HG02588 (cell line): Measurements from ENCODE around the gene TP53.
"Not testable (repeated sequence)": the region's sequence is repeated elsewhere in the genome, so short reads cannot be mapped to it uniquely, and the experiment has no call there.

Source experiments
- ATAC-seq: cut with Tn5 transposase; IDR thresholded peaks from one replicate; pipeline ENCODE4 v1.9.1; 2021; ENCODE audit warnings: mild to moderate bottlenecking, moderate library complexity; ENCODE audit not compliant: unreplicated experiment

Gene TP53

DNA sequence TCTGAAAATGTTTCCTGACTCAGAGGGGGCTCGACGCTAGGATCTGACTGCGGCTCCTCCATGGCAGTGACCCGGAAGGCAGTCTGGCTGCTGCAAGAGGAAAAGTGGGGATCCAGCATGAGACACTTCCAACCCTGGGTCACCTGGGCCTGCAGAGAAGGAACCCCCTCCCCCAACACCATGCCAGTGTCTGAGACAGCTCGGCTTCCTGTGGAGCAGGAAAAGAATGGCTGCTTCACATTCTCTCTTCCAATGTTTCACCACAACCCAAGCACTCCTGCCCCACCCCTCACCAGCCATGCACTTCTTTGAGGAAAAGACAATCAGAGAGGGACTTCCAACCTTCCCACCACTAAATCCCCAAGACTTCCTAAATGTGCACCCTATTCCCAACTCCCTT is 10.8 kb downstream of the TP53 start:
- ATAC-seq: no peak

DNA sequence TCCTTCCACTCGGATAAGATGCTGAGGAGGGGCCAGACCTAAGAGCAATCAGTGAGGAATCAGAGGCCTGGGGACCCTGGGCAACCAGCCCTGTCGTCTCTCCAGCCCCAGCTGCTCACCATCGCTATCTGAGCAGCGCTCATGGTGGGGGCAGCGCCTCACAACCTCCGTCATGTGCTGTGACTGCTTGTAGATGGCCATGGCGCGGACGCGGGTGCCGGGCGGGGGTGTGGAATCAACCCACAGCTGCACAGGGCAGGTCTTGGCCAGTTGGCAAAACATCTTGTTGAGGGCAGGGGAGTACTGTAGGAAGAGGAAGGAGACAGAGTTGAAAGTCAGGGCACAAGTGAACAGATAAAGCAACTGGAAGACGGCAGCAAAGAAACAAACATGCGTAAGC is 12.4 kb downstream of the TP53 start:
- ATAC-seq: no peak

DNA sequence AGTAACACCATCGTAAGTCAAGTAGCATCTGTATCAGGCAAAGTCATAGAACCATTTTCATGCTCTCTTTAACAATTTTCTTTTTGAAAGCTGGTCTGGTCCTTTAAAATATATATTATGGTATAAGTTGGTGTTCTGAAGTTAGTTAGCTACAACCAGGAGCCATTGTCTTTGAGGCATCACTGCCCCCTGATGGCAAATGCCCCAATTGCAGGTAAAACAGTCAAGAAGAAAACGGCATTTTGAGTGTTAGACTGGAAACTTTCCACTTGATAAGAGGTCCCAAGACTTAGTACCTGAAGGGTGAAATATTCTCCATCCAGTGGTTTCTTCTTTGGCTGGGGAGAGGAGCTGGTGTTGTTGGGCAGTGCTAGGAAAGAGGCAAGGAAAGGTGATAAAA is 14.1 kb downstream of the TP53 start:
- ATAC-seq: no peak

DNA sequence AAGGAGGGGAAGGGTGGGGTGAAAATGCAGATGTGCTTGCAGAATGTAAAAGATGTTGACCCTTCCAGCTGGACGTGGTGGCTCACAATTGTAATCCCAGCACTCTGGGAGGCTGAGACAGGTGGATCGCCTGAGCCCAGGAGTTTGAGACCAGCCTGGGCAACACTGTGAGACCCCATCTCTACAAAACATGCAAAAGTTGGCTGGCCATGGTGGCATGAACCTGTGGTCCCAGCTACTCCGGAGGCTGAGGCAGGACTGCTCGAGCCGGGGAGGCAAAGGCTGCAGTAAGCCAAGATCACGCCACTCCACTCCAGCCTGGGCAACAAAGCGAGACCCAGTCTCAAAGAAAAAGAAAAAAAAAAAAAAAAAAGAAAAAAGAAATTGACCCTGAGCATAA is 18.8 kb downstream of the TP53 start:
- no peak for ATAC-seq

DNA sequence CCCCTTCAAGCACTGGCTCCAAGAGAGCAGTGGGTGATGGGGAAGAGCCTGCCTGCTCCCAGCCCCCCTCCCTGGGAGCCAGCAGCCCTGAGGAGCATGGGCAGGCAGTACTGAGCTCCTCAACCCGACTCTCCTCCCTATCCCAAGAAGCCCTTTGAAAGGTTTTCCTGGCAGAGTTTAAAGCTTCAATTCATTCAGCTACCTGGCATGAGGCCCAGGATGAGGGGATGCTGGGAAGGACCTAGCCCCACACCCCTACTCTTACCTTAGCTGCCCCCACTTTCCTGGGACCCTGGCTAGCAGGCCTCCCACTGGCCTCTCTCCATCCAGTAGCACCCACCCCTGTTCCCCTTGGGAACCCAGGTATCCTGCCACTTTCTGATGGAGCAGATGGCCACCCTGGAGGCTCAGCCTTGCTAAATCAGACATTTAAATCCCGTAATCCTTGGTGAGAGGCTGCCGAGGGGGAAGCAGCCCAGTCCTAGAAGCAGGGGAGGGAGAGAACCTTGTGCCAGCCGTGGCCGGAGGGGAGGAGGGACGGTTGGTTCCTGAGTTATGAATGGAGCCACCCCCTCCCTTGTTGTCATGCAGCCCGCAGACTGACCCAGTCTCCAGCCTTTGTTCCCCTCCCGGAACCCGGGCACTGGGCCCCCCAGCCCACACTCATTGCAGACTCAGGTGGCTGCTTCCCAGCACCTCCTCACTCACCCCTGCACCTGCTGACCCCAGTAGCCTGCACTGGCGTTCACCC is 19.5 kb downstream of the TP53 start:
- no peak for ATAC-seq

DNA sequence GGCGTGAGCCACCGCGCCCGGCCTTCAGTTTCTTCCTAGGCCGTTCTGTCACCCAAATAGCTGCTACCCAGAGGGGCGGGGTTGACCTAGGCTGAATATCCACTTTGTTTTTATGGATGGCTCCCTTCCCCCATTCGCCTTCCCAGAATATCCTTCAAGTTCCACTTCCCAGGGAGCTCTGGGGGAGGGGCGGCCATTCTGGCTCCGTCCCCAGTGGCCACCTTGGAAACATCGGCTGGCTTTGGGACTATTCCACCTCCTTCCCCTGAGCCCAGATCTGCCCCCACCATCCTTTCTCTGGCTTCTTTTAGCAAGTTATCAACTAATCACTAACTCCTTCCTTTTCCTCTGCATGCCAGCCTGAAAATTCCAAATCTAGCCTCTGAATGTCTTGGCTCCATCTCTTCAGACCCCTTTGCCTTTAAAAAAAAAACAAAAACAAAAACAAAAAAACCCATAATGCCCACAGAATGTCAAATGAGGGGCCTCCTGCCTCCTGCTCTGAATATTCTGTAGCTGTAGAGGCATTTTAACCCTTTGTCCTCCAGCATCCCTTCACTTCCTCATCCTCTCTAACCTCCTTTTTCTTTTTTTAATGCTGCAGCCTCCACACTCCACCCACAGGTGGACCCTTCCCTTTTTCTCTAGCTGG is 30.2 kb downstream of the TP53 start:
- ATAC-seq: no peak

DNA sequence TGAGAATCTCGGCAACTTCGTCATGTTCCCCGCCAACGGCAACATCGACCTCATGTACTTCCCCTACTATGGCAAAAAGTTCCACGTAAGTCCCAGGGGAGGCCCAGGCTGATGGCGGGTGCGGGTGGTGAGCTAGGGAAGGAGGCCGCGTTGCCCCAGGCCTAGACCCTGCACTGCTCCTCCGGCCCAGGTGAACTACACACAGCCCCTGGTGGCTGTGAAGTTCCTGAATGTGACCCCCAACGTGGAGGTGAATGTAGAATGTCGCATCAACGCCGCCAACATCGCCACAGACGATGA is 31.8 kb downstream of the TP53 start:
- ATAC-seq: no peak

DNA sequence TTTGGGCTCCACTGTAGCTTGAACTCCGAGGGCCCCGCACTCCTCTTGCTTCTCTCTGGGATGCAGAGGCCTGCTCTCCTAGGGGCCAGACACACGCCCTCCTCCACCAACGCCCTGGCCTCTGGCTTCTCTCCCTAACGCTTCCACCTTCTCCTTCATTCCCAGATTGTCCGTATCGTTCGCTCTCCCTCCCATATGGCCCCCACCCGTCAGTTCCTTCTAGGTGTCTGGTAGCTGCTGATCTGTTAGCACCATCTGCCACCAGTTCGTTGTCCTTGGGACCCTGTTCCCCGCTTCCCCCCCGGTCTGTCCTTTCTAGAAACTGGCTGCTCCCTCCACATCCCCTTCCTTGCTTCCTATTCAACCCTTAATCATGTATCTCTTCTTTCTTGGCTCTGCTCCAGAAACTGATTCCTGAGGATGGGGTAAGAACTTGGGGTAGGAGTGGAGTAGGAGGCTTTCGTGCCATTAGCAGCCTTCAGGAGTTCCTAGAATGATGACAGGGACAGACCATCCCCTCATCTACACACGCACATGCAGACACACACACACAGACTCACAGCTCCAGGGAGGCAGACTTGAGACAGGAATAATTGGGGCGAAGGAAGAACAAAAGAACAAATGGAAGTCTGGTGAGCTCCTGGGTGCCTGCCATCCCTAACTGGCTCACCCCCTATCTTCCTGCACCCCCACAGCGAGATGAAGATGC is 32.3 kb downstream of the TP53 start:
- no peak for ATAC-seq

DNA sequence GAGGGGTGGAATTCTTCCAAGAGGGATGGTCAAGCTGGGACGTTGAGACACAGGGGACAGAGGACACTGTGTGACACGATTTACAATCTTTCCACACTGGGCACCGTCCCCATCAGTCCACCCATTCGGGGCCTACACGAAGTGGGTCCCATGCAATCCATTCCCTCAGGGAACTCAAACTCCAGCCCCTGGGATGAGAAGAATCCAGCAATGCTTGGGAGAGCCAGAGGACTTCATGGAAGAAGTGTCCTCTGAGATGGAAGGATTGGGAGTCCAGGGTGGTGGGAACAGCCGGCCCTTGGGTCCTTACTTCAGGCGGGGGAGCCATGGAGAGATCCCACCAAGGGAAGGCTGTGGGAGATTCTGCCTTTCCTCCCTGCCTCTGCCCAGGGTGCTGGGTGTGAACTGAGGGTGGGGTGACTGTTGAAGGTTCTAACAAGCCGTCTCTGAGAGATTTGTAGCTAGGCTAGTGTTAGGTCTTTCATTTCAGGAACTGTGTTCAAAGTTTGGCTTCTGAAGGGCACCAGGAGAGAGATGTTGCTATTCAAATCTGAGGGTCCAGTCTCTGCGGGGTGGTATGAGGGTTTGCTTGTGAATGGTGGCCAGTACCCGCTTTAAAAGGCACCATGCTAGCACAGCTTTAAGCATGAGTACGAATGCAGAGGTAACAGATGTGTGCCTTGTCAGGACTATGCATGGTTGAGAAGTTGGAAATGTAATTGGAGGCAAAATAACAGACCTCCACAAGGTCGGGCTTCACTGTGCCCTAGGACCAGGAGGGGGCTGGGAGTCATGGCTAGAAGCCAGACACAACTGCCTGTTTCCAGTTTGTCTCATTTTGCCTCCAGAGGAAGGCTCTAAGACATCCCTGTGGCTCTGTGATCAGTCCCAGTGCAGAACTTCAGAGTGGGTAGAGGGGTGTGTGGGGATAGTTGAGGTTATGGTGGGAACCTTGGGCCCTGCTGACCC is 34.6 kb downstream of the TP53 start:
- ATAC-seq: no peak

DNA sequence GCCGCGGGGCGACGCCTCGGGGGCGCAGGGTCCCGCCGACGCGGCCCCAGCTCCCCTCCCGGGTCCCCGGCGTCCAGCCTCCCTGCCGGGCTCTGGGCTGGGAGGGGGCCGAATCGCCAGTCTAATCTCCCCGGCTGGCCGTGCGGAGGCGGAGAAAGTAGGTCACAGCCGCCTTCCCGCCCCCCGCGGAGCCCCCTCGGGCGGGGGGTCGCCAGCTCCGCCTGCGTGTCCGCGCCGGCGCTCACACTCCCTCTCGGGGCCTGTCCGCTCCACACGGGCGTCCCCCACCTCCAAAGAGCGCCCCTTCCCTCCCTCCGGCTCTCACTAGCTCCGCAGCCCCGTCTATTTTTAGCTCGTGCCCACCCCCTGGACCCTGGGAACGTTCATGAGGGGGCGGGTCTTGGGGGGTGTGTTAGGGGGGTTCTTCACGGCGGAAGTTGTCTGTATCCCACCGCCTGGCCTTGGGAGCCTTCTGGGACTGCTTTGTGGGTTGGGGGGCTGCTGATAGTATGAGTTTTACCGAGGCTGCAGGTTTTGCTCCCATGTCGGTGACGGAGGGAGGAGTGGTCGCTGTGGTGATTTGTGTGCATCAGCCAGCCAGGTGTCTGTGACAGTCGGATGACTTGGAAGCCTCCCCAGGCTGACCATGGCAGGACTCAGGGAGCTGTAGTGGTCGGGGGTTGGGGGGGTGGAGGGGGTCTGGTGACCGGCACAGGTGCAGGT is 35.5 kb downstream of the TP53 start:
- no peak for ATAC-seq

DNA sequence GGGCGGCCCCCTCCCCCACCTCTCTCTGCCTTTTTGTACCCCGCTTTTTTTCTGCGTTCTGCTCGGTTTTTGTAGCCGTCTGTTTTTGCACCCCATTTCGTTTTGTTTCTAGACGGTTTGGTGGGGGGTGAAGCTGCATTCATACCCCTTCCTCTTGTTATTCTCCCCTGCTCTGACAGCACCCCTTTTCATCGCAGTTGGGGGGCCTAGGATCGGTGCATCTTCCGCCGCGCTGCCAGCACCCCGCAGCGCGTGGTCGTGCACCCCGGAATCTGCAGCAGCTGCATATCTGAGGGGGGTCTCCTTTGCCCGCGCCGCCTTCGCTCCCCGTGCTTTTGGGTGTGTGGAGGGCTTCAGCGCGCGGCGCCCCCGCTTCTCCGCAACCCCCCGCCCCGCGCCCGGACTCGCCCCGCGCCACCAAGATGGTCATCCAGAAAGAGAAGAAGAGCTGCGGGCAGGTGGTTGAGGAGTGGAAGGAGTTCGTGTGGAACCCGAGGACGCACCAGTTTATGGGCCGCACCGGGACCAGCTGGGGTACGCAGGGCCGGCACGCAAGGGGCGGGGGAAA is 36.1 kb downstream of the TP53 start:
- no peak for ATAC-seq

DNA sequence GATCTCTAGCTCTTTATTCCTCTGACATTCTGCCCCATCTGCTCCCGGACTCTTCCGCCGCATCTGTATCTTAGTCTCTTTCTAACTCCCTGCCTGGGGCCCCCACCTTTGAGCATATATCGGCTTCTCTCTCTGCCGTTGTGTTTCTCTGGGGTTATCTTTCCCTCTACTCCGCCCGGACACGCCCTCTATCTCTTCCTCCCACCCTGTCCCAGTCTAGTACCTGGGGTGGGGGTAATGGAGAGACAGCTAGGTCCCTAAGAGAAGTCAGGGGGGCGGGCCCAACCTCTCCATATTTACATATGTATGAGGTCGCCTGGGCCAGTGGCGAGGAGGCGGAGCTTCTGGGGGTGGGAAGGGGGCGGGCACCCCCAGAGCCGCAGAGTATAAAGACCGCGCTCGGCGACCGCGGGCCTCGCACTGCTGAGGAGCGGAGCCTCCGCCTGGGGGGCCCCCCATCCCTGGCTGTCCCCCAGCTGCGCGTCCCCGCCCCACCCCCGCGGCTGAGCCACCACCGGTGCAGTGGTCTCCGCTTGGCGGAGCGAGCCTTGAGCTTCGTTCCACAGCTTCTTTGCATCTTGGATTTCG is 36.7 kb downstream of the TP53 start, which contains the start of gene ATP1B2:
Gene ATP1B2, plus strand, starts transcription at position 418 of the 588 bp plus-strand sequence. CDS start 593 bp downstream, outside the sequence.
- peak; percentile 42 for ATAC-seq

DNA sequence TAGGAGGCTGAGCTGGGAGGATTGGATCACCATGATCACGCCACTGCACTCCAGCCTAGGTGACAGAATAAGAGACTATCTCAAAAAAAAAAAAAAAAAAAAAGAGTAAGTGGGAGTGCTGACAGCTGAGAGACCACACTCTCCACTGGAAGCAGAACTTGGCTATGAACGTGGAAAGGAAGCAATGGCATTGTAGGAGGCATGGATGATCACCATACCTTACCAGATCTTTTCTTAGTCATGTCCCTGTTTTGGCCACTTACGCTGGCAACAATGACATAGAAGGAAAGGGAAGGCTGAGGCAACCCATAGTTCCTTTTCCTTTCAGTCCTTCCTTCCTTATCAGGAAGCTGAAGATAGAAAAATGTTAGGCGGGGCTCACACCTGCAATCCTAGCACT is 40.3 kb downstream of the TP53 start:
- no peak for ATAC-seq

DNA sequence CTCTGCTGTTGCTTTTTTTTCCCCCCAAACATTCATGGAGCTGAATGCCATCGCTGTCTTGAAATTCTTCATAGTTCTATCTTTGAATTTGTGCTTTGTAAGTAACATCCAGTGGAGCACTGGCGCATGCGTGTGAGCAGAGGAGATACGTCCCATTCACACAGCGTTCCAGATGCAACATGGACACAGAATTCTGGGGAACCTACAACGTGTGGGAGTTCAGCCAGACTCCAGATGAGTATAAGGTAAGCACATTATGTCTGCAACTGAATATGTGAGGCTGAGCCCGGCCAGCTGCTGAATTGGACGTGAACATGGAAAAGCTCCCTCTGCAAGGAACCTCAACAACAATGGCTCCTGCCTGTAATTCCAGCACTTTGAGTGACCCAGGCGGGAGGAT is 40.8 kb downstream of the TP53 start:
- no peak for ATAC-seq

DNA sequence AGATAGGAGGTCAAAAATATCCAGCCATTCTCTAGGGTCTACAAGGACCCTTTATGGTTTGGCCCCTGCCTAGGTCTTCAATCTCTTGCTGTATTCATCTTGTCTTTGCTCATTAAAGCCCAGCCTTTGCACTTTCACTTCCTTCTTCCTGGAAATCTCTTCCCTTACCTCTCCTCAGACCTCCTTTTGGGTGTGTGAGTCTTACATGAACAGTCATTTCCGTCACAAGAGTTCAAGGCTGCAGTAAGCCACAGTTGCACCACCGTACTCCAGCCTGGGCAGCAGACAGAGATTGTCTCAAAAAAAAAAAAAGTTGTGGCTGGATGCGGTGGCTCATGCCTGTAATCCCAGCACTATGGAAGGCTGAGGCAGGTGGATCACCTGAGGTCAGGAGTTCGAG is 42.5 kb downstream of the TP53 start:
- ATAC-seq: no peak

DNA sequence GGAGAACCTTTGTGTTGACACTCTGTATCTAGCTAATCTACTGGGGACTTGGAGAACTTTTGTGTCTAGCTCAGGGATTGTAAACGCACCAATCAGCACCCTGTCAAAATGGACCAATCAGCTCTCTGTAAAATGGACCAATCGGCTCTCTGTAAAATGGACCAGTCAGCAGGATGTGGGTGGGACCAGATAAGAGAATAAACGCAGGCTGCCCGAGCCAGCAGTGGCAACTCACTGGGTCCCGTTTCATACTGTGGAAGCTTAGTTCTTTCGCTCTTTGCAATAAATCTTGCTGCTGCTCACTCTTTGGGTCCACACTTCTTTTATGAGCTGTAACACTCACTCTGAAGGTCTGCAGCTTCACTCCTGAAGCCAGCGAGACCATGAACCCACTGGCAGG is 45.7 kb downstream of the TP53 start:
- not testable (repeated sequence) for ATAC-seq

DNA sequence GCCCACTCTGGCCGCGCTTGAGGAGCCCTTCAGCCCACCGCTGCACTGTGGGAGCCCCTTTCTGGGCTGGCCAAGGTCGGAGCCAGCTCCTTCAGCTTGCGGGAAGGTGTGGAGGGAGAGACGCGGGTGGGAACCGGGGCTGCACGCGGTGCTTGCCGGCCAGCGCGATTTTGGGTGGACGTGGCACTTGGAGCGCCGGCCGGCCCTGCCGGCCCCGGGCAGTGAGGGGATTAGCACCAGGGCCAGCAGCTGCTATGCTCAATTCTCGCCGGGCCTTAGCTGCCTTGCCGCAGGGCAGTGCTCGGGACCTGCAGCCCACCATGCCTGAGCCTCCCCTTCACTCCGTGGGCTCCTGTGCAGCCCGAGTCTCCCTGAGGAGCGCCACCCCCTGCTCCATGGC is 46.5 kb downstream of the TP53 start:
- ATAC-seq: no peak

DNA sequence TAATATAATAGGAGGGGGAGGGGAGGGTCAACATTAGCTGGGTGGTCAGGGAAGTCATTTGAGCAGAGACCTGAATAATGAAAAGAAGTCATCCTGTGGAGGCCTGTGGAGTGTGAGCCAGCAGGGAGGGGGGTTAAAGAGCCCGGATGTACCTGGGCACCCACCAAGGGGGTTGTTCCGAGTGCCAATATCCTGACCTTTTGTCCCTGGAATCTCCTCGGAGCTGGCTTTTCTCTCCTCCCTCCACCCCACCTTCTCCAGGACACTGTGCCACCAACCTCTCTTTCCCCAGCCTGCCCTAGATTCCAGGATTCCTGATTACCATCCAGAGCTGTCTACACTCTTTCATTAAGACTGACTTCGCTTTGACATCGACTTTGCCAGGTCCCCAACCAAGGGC is 51.1 kb downstream of the TP53 start:
- no peak for ATAC-seq

DNA sequence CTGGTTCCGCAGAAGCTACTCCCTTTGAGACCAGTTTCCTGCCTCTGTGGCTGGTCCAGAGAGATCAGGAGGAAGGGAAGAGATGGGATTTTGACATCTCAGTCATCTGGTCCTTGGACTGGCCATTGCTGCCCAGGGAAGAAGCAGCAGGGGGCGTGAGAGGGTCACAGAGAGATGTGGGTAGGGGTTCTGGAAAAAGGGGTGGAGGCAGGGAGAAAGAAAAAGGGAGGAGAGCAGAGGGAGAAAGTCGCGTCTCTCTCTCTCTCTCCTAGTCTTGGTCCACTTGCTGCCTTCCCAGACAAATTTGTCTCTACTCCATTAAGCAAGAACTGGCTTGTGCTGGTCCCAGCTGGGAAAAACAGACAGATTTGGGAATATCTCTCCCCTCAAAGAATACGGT is 52.9 kb downstream of the TP53 start:
- no peak for ATAC-seq

DNA sequence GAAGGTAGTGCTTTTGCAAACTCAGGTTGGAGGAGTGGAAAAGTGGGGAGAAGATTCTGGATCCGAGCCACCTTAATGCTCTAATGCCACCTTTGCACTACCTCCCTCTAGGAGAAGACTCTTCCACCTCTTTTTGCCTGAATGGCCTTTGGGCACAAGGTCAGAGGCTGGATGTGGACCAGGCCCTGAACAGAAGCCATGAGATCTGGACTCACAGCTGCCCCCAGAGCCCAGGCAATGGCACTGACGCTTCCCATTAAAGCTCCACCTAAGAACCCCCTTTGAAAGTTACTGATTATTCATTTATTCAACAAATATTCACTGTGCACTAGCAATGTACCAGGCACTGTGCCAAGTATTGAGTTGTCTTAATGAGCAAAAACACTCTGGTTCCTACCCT is 54.2 kb downstream of the TP53 start:
- ATAC-seq: no peak
